ENCODE measurements around the gene THOC2.
"Not testable (repeated sequence)": the region's sequence is repeated elsewhere in the genome, so short reads cannot be mapped to it uniquely, and the experiment has no call there.

Gene THOC2

GRCh38 chrX:123610915-123611314, 121.9 kb downstream of the THOC2 start:
- H3K27ac Mint-ChIP-seq: no peak overlapping the region
- DNase-seq (ENCODE audit: low spot score in 2 of 2) (no peak), ATAC-seq (ENCODE audit: low read depth) (no peak)
- H3K4me1 Mint-ChIP-seq: no peaks in the 10 kb centered on the region
- no peak overlapping the region for H3K4me3 Mint-ChIP-seq
- no peaks in the 10 kb centered on the region for H3K27me3 Mint-ChIP-seq
- H3K9me3 Mint-ChIP-seq: no peaks in the 10 kb centered on the region
- peaks cover 17% of the 10 kb centered on the region for H3K36me3 Mint-ChIP-seq

GRCh38 chrX:123607806-123608205, 125.0 kb downstream of the THOC2 start:
- DNase-seq (ENCODE audit: low spot score in 2 of 2) (no peak), ATAC-seq (ENCODE audit: low read depth) (no peak)
- Mint-ChIP-seq H3K4me1 (no peaks in the 10 kb centered on the region), H3K27ac (no peak overlapping the region), H3K9me3 (no peaks in the 10 kb centered on the region), H3K4me3 (no peak overlapping the region), H3K27me3 (no peaks in the 10 kb centered on the region), H3K36me3 (peaks cover 18% of the 10 kb centered on the region)

- ATAC-seq (ENCODE audit: low read depth): no peak
- Mint-ChIP-seq H3K27ac (no peak overlapping the region), H3K36me3 (peaks cover 19% of the 10 kb centered on the region), H3K9me3 (no peaks in the 10 kb centered on the region), H3K4me3 (no peak overlapping the region), H3K4me1 (no peaks in the 10 kb centered on the region), H3K27me3 (no peaks in the 10 kb centered on the region)
- DNase-seq (ENCODE audit: low spot score in 2 of 2): no peak
These were observed 125.6 kb downstream of the THOC2 start for GRCh38 chrX:123607270-123607669.

GRCh38 chrX:123603491-123603890, 129.4 kb downstream of the THOC2 start:
- no peak for ATAC-seq (ENCODE audit: low read depth)
- Mint-ChIP-seq H3K4me3 (no peak overlapping the region), H3K9me3 (no peaks in the 10 kb centered on the region), H3K27me3 (no peaks in the 10 kb centered on the region), H3K36me3 (peaks cover 15% of the 10 kb centered on the region), H3K4me1 (no peaks in the 10 kb centered on the region), H3K27ac (no peak overlapping the region)
- DNase-seq (ENCODE audit: low spot score in 2 of 2): no peak

GRCh38 chrX:123601437-123601836, 131.4 kb downstream of the THOC2 start:
- H3K9me3 Mint-ChIP-seq: no peaks in the 10 kb centered on the region
- H3K27ac Mint-ChIP-seq: peak overlapping the region; percentile 62
- H3K36me3 Mint-ChIP-seq: peaks cover 15% of the 10 kb centered on the region
- DNase-seq (ENCODE audit: low spot score in 2 of 2): no peak
- no peaks in the 10 kb centered on the region for H3K27me3 Mint-ChIP-seq
- no peak overlapping the region for H3K4me3 Mint-ChIP-seq
- no peak for ATAC-seq (ENCODE audit: low read depth)
- no peaks in the 10 kb centered on the region for H3K4me1 Mint-ChIP-seq

- H3K9me3 Mint-ChIP-seq: no peaks in the 10 kb centered on the region
- peaks cover 12% of the 10 kb centered on the region for H3K36me3 Mint-ChIP-seq
- no peaks in the 10 kb centered on the region for H3K4me1 Mint-ChIP-seq
- DNase-seq (ENCODE audit: low spot score in 2 of 2): no peak
- no peaks in the 10 kb centered on the region for H3K27me3 Mint-ChIP-seq
- ATAC-seq (ENCODE audit: low read depth): no peak
- H3K4me3 Mint-ChIP-seq: no peak overlapping the region
- no peak overlapping the region for H3K27ac Mint-ChIP-seq
These were observed 132.7 kb downstream of the THOC2 start for GRCh38 chrX:123600181-123600580.

GRCh38 chrX:123590842-123591486, 141.9 kb downstream of the THOC2 start:
- ATAC-seq (ENCODE audit: low read depth) (no peak), DNase-seq (ENCODE audit: low spot score in 2 of 2) (no peak)
- no peak overlapping the region for H3K4me3 Mint-ChIP-seq
- no peaks in the 10 kb centered on the region for H3K9me3 Mint-ChIP-seq
- H3K36me3 Mint-ChIP-seq: no peaks in the 10 kb centered on the region
- peaks cover 4% of the 10 kb centered on the region for H3K4me1 Mint-ChIP-seq
- H3K27me3 Mint-ChIP-seq: no peaks in the 10 kb centered on the region
- no peak overlapping the region for H3K27ac Mint-ChIP-seq

- H3K27me3 Mint-ChIP-seq: no peaks in the 10 kb centered on the region
- no peaks in the 10 kb centered on the region for H3K9me3 Mint-ChIP-seq
- H3K36me3 Mint-ChIP-seq: no peaks in the 10 kb centered on the region
- H3K4me1 Mint-ChIP-seq: peaks cover 4% of the 10 kb centered on the region
- H3K27ac Mint-ChIP-seq: no peak overlapping the region
- H3K4me3 Mint-ChIP-seq: no peak overlapping the region
- ATAC-seq (ENCODE audit: low read depth): no peak
- no peak for DNase-seq (ENCODE audit: low spot score in 2 of 2)
These were observed 144.1 kb downstream of the THOC2 start for GRCh38 chrX:123588723-123589122.

GRCh38 chrX:123581586-123581985, 151.3 kb downstream of the THOC2 start:
- no peaks in the 10 kb centered on the region for H3K27me3 Mint-ChIP-seq
- no peaks in the 10 kb centered on the region for H3K36me3 Mint-ChIP-seq
- H3K4me3 Mint-ChIP-seq: no peak overlapping the region
- ATAC-seq (ENCODE audit: low read depth): no peak
- no peaks in the 10 kb centered on the region for H3K4me1 Mint-ChIP-seq
- peaks cover under 1% of the 10 kb centered on the region for H3K9me3 Mint-ChIP-seq
- H3K27ac Mint-ChIP-seq: no peak overlapping the region
- no peak for DNase-seq (ENCODE audit: low spot score in 2 of 2)

- Mint-ChIP-seq H3K4me1 (no peaks in the 10 kb centered on the region), H3K9me3 (peaks cover 4% of the 10 kb centered on the region), H3K36me3 (no peaks in the 10 kb centered on the region), H3K27ac (no peak overlapping the region), H3K4me3 (no peak overlapping the region), H3K27me3 (no peaks in the 10 kb centered on the region)
- DNase-seq (ENCODE audit: low spot score in 2 of 2) (no peak), ATAC-seq (ENCODE audit: low read depth) (no peak)
These were observed 152.1 kb downstream of the THOC2 start for GRCh38 chrX:123580792-123581191.

GRCh38 chrX:123574027-123574426, 158.8 kb downstream of the THOC2 start:
- not testable (repeated sequence) for H3K4me3 Mint-ChIP-seq; H3K4me1 Mint-ChIP-seq; H3K27me3 Mint-ChIP-seq; H3K27ac Mint-ChIP-seq; H3K36me3 Mint-ChIP-seq; DNase-seq (ENCODE audit: low spot score in 2 of 2); ATAC-seq (ENCODE audit: low read depth)
- H3K9me3 Mint-ChIP-seq: peaks cover 13% of the 10 kb centered on the region

- H3K4me1 Mint-ChIP-seq: no peaks in the 10 kb centered on the region
- peaks cover 8% of the 10 kb centered on the region for H3K9me3 Mint-ChIP-seq
- peaks cover 9% of the 10 kb centered on the region for H3K36me3 Mint-ChIP-seq
- no peak overlapping the region for H3K27ac Mint-ChIP-seq
- H3K4me3 Mint-ChIP-seq: no peak overlapping the region
- no peak for DNase-seq (ENCODE audit: low spot score in 2 of 2)
- H3K27me3 Mint-ChIP-seq: peaks cover 1% of the 10 kb centered on the region
- no peak for ATAC-seq (ENCODE audit: low read depth)
These were observed 162.8 kb downstream of the THOC2 start for GRCh38 chrX:123570011-123570590.

- peaks cover 7% of the 10 kb centered on the region for H3K36me3 Mint-ChIP-seq
- peaks cover 4% of the 10 kb centered on the region for H3K27me3 Mint-ChIP-seq
- no peak overlapping the region for H3K27ac Mint-ChIP-seq
- no peak overlapping the region for H3K4me3 Mint-ChIP-seq
- DNase-seq (ENCODE audit: low spot score in 2 of 2) (no peak), ATAC-seq (ENCODE audit: low read depth) (no peak)
- no peaks in the 10 kb centered on the region for H3K4me1 Mint-ChIP-seq
- peaks cover 2% of the 10 kb centered on the region for H3K9me3 Mint-ChIP-seq
These were observed 169.7 kb downstream of the THOC2 start for GRCh38 chrX:123563167-123563566.

GRCh38 chrX:123562342-123563146, 170.3 kb downstream of the THOC2 start:
- Mint-ChIP-seq H3K9me3 (peaks cover 2% of the 10 kb centered on the region), H3K4me3 (no peak overlapping the region), H3K27me3 (peaks cover 4% of the 10 kb centered on the region), H3K27ac (no peak overlapping the region), H3K36me3 (peaks cover 7% of the 10 kb centered on the region), H3K4me1 (no peaks in the 10 kb centered on the region)
- ATAC-seq (ENCODE audit: low read depth): no peak
- DNase-seq (ENCODE audit: low spot score in 2 of 2): no peak

Data from memory B cell (primary cell).